ENCODE measurements around the gene ZBTB8OS. TPM values are rescaled to one million over a fixed set of nuclear protein-coding genes. Genes with fewer than 3 reads are reported as not detected.
"Not testable (repeated sequence)": the region's sequence is repeated elsewhere in the genome, so short reads cannot be mapped to it uniquely, and the experiment has no call there.

The ZBTB8OS gene
- total RNA-seq, 1 experiment from 2014 or later = 43.5 TPM

GRCh38 chr1:32650752-32651460 lies 556 bp upstream of the ZBTB8OS start, which contains the start of gene RBBP4:
RBBP4 (plus strand) TSS chr1:32651208; CDS start chr1:32651307, 99 bp downstream.
- peak; percentile 97 for DNase-seq (ENCODE audit: low spot score)

- DNase-seq (ENCODE audit: low spot score) = no peak
Observed at GRCh38 chr1:32647308-32648134, 2.8 kb downstream of the ZBTB8OS start.

GRCh38 chr1:32644426-32644825 lies 5.9 kb downstream of the ZBTB8OS start:
- no peak for DNase-seq (ENCODE audit: low spot score)

GRCh38 chr1:32642292-32642827 lies 8.0 kb downstream of the ZBTB8OS start:
- DNase-seq (ENCODE audit: low spot score) = not testable (repeated sequence)

DNA sequence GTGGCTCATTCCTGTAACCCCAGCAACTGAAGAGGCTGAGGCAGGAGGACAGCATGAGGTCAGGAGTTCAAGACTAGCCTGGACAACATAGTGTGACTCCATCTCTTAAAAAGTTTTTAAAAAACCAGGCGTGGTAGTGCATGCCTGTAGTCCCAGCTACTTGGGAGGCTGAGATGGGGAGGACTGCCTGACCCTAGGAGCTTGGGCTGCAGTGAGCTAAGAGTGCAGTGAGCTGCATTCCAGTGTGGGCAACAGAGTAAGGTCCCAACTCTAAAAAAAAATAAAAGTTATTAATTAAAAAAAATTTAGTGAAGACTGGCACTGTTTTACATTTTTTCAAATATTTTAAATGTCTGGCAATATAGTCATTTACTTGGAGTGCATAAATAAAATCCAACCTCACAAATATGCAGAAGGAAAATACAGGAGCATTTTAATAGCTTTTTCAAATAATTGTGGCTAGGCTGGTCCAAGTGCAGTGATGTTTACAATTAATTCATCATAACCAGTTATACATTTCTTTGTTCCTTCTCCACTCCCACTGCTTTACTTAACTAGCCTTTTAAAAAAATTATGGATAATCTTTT lies 10.8 kb downstream of the ZBTB8OS start:
- no peak for DNase-seq (ENCODE audit: low spot score)

- DNase-seq (ENCODE audit: low spot score) = no peak
Observed at GRCh38 chr1:32636914-32637645, 13.3 kb downstream of the ZBTB8OS start.

DNA sequence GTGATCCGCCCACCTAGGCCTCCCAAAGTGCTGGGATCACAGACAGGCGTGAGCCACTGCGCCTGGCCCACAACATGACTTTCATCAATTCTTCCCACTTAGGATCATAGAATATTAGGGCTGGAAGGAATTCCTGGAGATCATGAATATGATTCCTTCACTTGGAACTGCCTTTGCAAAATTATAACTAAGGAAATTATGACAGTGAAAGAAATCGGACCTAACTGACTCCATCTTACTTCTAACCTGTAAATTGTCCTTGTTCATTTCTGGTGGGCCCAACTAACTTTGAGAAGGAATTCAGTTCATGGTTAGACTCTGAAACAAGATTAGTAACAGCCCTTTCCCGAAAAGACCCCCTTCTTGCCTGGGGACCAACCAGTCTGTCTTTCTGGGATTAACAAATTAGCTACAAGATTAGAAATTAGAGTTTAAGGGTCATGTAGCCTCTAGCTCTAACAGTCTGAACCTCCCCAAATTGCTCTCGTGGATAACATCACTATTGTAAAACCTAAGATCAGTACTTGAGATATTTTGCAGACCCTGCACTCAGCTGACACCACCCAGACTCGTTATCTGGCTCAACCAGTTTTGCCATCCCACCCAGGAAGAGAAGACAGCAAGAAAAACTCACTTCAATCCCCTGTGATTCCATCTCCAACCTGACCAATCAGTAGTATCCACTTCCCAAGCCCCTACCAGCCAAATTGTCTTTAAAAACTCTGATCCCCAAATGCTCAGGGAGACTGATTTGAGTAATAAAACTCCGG lies 14.7 kb downstream of the ZBTB8OS start:
- DNase-seq (ENCODE audit: low spot score) = no peak

GRCh38 chr1:32632829-32633228 lies 17.5 kb downstream of the ZBTB8OS start:
- DNase-seq (ENCODE audit: low spot score) = no peak

DNA sequence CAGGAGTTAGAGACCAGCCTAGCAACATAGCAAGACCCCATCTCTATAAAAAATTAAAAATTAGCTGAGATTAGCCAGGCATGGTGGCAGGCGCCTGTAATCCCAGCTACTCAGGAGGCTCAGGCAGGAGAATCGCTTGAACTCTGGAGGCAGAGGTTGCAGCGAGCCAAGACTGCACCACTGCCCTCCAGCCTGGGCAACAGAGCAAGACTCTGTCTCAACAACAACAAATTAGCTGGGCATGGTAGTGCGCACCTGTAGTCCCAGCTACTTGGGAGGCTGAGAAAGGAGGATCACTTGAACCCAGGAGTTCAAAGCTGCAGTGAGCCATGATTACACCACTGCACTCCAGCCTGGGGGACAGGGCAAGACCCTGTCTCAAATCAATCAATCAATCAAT lies 20.2 kb downstream of the ZBTB8OS start:
- DNase-seq (ENCODE audit: low spot score) = not testable (repeated sequence)

DNA sequence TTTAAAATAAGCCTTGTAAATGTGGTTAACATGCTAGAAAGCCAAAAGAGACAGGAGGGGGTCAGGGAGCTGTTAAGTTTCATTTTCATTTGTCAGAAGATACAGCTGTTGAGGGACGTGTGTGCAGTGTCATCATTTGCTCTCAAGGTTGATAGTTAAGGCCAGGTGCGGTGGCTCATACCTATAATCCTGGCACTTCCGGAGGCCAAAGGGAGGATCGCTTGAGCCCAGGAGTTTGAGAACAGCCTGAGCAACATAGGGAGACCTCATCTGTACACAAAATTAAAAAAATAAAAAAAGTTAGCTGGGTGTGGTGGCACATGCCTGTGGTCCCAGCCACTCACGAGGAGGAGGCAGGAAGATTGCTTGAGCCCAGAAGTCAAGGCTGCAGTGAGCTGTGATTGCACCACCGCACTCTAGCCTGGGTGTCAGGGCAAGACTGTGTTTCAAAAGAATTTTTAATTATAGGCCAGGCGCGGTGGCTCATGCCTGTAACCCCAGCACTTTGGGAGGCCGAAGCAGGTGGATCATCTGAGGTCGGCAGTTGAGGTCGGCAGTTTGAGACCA lies 22.7 kb downstream of the ZBTB8OS start:
- no peak for DNase-seq (ENCODE audit: low spot score)

DNA sequence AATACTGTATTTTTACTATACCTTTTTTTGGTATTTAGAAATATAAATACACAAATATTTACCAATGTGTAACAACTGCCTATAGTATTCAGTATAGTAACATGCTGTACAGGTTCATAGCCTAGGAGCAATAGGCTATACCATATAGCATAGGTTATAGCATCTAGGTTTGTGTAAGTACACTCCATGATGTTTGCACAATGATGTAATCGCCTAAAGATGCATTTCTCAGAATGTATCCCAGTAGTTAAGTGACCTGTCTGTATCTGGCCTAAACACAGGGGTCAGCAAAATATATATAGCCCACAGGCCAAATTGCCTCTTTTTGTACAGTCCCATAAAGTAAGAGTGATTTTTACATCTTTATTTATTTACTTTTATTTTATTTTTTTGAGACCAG lies 24.2 kb downstream of the ZBTB8OS start:
- DNase-seq (ENCODE audit: low spot score) = no peak

- no peak for DNase-seq (ENCODE audit: low spot score)
Observed at GRCh38 chr1:32623775-32624174, 26.6 kb downstream of the ZBTB8OS start.

GRCh38 chr1:32622806-32623681 lies 27.3 kb downstream of the ZBTB8OS start:
- no peak for DNase-seq (ENCODE audit: low spot score)

DNA sequence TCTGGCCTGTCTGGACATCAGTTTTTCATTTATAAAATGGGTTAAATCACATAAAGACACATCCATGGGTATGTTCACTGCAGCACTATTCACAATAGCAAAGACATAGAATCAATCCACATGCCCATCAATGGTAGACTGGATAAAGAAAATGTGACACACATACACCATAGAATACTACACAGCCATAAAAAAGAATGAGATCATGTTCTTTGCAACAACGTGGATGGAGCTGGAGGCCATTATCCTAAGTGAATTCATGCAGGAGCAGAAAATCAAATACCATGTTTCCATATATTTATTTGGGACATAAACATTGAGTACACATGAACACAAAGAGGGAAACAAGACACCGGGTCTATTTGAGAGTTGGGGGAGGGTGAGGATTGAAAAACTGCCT lies 28.1 kb downstream of the ZBTB8OS start:
- DNase-seq (ENCODE audit: low spot score) = no peak

- peak; percentile 25 for DNase-seq (ENCODE audit: low spot score)
Observed at GRCh38 chr1:32619701-32620485, 30.5 kb downstream of the ZBTB8OS start.

GRCh38 chr1:32618673-32619221 lies 31.6 kb downstream of the ZBTB8OS start:
- DNase-seq (ENCODE audit: low spot score) = no peak

DNA sequence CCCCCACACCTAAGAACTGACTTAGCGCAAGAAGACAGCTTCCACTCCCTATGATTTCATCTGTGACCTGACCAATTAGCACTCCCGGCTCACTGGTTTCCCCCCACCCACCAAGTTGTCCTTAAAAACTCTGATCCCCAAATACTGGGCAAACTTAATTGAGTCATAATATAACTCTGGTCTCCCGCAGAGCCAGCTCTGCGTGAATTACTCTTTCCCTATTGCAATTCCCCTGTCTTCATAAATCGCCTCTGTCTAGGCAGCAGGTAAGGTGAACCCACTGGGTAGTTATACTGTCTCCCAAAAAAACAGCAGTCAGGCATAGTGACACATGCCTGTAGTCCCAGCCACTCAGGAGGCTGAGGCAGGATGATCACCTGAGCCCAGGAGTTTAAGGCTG lies 36.9 kb downstream of the ZBTB8OS start:
- DNase-seq (ENCODE audit: low spot score) = no peak

DNA sequence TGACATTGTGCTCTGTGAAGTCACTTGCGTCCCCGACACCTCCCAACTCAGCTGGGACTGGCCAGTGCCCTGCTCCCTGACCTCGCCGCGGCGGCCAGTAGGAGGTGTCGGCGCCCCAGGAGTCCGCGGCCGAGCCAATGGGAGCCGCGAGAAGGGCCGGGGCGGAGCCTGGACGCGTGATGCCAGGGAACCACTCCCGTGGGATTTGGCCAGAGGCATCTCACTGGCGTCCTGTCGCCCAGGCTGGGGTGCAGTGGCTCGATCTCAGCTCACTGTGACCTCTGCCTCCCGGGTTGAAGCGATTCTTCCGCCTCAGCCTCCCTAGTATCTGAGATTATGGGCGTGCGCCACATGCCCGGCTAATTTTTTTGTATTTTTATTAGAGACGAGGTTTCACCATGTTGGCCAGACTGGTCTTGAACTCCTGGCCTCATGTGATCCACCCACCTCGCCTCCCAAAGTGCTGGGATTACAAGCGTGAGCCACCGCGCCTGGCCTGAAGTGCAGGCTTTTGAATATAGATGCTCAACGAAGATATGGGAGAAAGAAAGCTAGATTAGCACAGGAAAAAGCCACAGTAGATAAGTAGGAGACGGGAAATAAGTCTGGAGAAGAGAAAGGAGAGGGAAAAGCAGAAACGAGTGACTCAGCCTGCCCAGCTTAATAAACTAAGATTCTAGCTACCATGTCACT lies 38.0 kb downstream of the ZBTB8OS start:
- DNase-seq (ENCODE audit: low spot score) = peak; percentile 89
